Measurements from ENCODE around the gene GSE1.

GSE1 gene

GRCh38 chr16:85675251-85675874, 62.2 kb downstream of the GSE1 start:
- FAIRE-seq (no peak), DNase-seq (ENCODE audit: insufficient read length) (no peak)

GRCh38 chr16:85676466-85676865, 63.3 kb downstream of the GSE1 start:
- DNase-seq (ENCODE audit: insufficient read length) (no peak), FAIRE-seq (no peak)
- no peak for TF ChIP-seq POLR2AphosphoS5 (IDR thresholded peaks at IDR 0.05; ENCODE audit: low read depth, low read length)

More at GRCh38 chr16:85675251-85675874, 62.2 kb downstream of the GSE1 start:
- TF ChIP-seq POLR2A (IDR thresholded peaks at IDR 0.05; ENCODE audit: low read depth, low read length) (no peak), TAF1 (IDR thresholded peaks at IDR 0.05; ENCODE audit: borderline replicate concordance, low read depth, low read length) (no peak), POLR2AphosphoS5 (IDR thresholded peaks at IDR 0.05; ENCODE audit: low read depth, low read length) (no peak)

- DNase-seq (ENCODE audit: insufficient read length) (no peak), FAIRE-seq (no peak)
- TF ChIP-seq POLR2A (IDR thresholded peaks at IDR 0.05; ENCODE audit: low read depth, low read length), result no peak
These were observed 64.4 kb downstream of the GSE1 start for GRCh38 chr16:85677383-85677967.

GRCh38 chr16:85678016-85678415, 64.9 kb downstream of the GSE1 start:
- FAIRE-seq (no peak), DNase-seq (ENCODE audit: insufficient read length) (no peak)
- TF ChIP-seq TAF1 (IDR thresholded peaks at IDR 0.05; ENCODE audit: borderline replicate concordance, low read depth, low read length) (no peak), POLR2A (IDR thresholded peaks at IDR 0.05; ENCODE audit: low read depth, low read length) (no peak), POLR2AphosphoS5 (IDR thresholded peaks at IDR 0.05; ENCODE audit: low read depth, low read length) (no peak)

- no peak for FAIRE-seq
- TF ChIP-seq POLR2A (IDR thresholded peaks at IDR 0.05; ENCODE audit: low read depth, low read length), result no peak
- no peak for TF ChIP-seq POLR2AphosphoS5 (IDR thresholded peaks at IDR 0.05; ENCODE audit: low read depth, low read length)
- TF ChIP-seq TAF1 (IDR thresholded peaks at IDR 0.05; ENCODE audit: borderline replicate concordance, low read depth, low read length), result no peak
- no peak for DNase-seq (ENCODE audit: insufficient read length)
These were observed 65.7 kb downstream of the GSE1 start for GRCh38 chr16:85678821-85679220.

GRCh38 chr16:85679870-85680269, 66.7 kb downstream of the GSE1 start:
- FAIRE-seq, result no peak
- no peak for DNase-seq (ENCODE audit: insufficient read length)
- TF ChIP-seq POLR2A (IDR thresholded peaks at IDR 0.05; ENCODE audit: low read depth, low read length), result no peak
- no peak for TF ChIP-seq POLR2AphosphoS5 (IDR thresholded peaks at IDR 0.05; ENCODE audit: low read depth, low read length)
- no peak for TF ChIP-seq TAF1 (IDR thresholded peaks at IDR 0.05; ENCODE audit: borderline replicate concordance, low read depth, low read length)

DNA sequence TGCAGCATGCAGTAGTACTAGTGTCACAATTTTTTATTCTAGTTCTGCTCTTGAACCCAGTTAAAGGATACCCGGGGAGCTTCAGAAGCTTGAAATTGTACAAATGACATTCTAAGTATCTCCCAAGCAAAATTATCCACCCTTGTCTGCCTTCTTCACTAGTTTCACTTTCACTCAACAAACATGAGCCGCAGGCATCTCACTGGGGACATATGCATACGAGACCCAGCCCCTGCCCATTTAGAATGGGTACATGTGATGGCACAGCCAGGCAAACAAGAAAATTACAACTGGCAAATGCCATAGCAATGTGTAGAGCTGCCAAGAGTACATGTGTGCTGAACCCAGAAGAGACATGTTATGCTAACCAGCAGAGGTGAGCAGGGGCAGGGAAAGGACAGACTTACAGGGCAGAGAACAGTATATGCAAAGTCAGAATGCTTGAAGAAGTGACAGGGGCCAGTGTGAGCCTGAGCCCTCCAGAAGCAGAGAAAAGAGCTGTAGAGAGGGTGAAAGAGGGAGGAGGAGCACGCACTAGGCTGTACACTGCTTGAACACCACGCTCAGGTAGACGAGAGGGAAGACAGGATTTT, 67.3 kb downstream of the GSE1 start:
- TF ChIP-seq TAF1 (IDR thresholded peaks at IDR 0.05; ENCODE audit: borderline replicate concordance, low read depth, low read length), result no peak
- no peak for TF ChIP-seq POLR2AphosphoS5 (IDR thresholded peaks at IDR 0.05; ENCODE audit: low read depth, low read length)
- TF ChIP-seq POLR2A (IDR thresholded peaks at IDR 0.05; ENCODE audit: low read depth, low read length), result no peak
- no peak for FAIRE-seq
- no peak for DNase-seq (ENCODE audit: insufficient read length)

GRCh38 chr16:85681255-85681654, 68.1 kb downstream of the GSE1 start:
- no peak for TF ChIP-seq POLR2AphosphoS5 (IDR thresholded peaks at IDR 0.05; ENCODE audit: low read depth, low read length)
- no peak for TF ChIP-seq POLR2A (IDR thresholded peaks at IDR 0.05; ENCODE audit: low read depth, low read length)
- no peak for TF ChIP-seq TAF1 (IDR thresholded peaks at IDR 0.05; ENCODE audit: borderline replicate concordance, low read depth, low read length)
- DNase-seq (ENCODE audit: insufficient read length) (no peak), FAIRE-seq (no peak)

DNA sequence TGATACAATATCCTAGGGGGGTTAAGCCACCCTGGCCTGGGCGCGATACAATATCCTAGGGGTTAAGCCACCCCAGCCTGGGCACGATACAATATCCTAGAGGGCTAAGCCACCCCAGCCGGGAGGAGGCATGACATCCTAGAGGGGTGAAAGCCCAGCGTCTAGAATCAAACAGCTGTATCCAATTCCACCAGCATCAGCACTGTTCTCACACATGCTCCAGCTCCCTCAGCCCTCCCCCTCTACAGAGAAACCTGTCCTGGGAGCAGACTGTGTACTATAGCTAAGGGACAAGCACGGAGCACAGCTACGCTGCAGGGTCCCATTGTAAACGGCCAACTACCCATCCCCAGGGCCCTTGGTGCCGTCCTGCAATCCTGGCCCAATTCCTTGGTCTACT, 69.4 kb downstream of the GSE1 start:
- TF ChIP-seq POLR2AphosphoS5 (IDR thresholded peaks at IDR 0.05; ENCODE audit: low read depth, low read length), result no peak
- no peak for TF ChIP-seq POLR2A (IDR thresholded peaks at IDR 0.05; ENCODE audit: low read depth, low read length)
- no peak for TF ChIP-seq TAF1 (IDR thresholded peaks at IDR 0.05; ENCODE audit: borderline replicate concordance, low read depth, low read length)
- DNase-seq (ENCODE audit: insufficient read length), result no peak
- no peak for FAIRE-seq

- no peak for TF ChIP-seq POLR2AphosphoS5 (IDR thresholded peaks at IDR 0.05; ENCODE audit: low read depth, low read length)
- no peak for TF ChIP-seq POLR2A (IDR thresholded peaks at IDR 0.05; ENCODE audit: low read depth, low read length)
- no peak for TF ChIP-seq TAF1 (IDR thresholded peaks at IDR 0.05; ENCODE audit: borderline replicate concordance, low read depth, low read length)
- FAIRE-seq (no peak), DNase-seq (ENCODE audit: insufficient read length) (no peak)
These were observed 70.2 kb downstream of the GSE1 start for GRCh38 chr16:85683363-85683762.

GRCh38 chr16:85685251-85685650, 72.1 kb downstream of the GSE1 start:
- FAIRE-seq (no peak), DNase-seq (ENCODE audit: insufficient read length) (no peak)
- TF ChIP-seq POLR2A (IDR thresholded peaks at IDR 0.05; ENCODE audit: low read depth, low read length) (no peak), POLR2AphosphoS5 (IDR thresholded peaks at IDR 0.05; ENCODE audit: low read depth, low read length) (no peak), TAF1 (IDR thresholded peaks at IDR 0.05; ENCODE audit: borderline replicate concordance, low read depth, low read length) (no peak)

DNA sequence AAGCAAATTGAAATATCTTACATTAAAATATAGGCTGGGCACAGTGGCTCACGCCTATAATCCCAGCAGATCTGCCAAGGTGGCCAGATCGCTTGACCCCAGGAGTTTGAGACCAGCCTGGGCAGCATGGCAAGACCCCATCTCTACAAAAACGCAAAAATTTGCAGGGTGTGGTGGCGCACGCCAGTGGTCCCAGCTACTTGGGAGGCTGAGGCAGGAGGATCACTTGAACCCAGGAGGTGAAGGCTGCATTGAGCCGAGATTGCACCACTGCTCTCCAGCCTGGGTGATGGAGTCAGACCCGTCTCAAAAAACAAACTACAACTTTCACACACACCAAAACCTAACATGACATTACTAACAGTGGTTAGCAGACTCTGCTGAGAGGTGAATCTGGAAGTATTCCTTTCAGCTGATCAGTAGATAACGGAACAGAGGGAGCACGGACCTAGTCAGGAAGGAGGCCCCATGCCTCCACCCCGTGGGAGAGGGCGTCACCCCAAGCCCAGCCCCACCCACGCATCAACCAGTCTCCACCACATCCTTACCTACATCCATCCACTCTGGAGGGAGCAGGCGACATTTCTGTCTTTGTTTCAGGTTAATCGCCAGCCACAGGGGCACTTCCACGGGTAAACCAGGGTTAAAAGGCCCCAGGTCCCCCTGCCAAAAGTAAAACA, 73.9 kb downstream of the GSE1 start:
- FAIRE-seq (no peak), DNase-seq (ENCODE audit: insufficient read length) (no peak)
- no peak for TF ChIP-seq TAF1 (IDR thresholded peaks at IDR 0.05; ENCODE audit: borderline replicate concordance, low read depth, low read length)
- TF ChIP-seq POLR2AphosphoS5 (IDR thresholded peaks at IDR 0.05; ENCODE audit: low read depth, low read length), result no peak
- TF ChIP-seq POLR2A (IDR thresholded peaks at IDR 0.05; ENCODE audit: low read depth, low read length), result no peak

Data from GM12892 (cell line).